GM23338 (cell line): Measurements from ENCODE around the gene AP2A1. TPM values are rescaled to one million over a fixed set of nuclear protein-coding genes. Genes with fewer than 3 reads are reported as not detected.
A peak's percentile ranks its signal among the peaks of the same experiment; 100 is the strongest.

Source experiments
- ATAC-seq: fragments of 200-7000 bp; cut with Tn5 transposase; 3 replicates; pipeline ENCODE4 v1.9.1; 2020
- DNase-seq: peaks from one replicate; pipeline ENCODE4 v3.0.0-alpha.2; 2015; ENCODE audit warnings: low spot score
- H2AFZ ChIP-seq: fragments of 200-600 bp; sonication (generic); 2 replicates; pipeline ENCODE4 v1.8.0; 2016; ENCODE audit warnings: antibody characterized with exemption, mild to moderate bottlenecking, moderate library complexity
- H3F3A ChIP-seq: fragments of 200-600 bp; sonication (generic); replicated peaks from 2 replicates; pipeline ENCODE4 v1.8.0; 2017; ENCODE audit warnings: antibody characterized with exemption, mixed run types, low read depth
- H3K27ac ChIP-seq: fragments of 200-600 bp; sonication (generic); 2 replicates; pipeline ENCODE4 v1.6.1; 2016; ENCODE audit warnings: low read depth
- H3K27me3 ChIP-seq: fragments of 200-600 bp; sonication (generic); 2 replicates; pipeline ENCODE4 v1.8.0; 2016; ENCODE audit warnings: mild to moderate bottlenecking, mixed run types, moderate library complexity; ENCODE audit not compliant: insufficient read depth
- H3K36me3 ChIP-seq: fragments of 200-600 bp; sonication (generic); 2 replicates; pipeline ENCODE4 v1.8.0; 2016; ENCODE audit warnings: mild to moderate bottlenecking; ENCODE audit not compliant: insufficient read depth
- H3K4me1 ChIP-seq: fragments of 200-600 bp; sonication (generic); 2 replicates; pipeline ENCODE4 v1.8.0; 2016; ENCODE audit warnings: mild to moderate bottlenecking, moderate library complexity; ENCODE audit not compliant: insufficient read depth
- H3K4me2 ChIP-seq: fragments of 200-600 bp; sonication (generic); 2 replicates; pipeline ENCODE4 v1.7.1; 2017; ENCODE audit warnings: mixed run types
- H3K4me3 ChIP-seq: fragments of 200-600 bp; sonication (generic); 2 replicates; pipeline ENCODE4 v1.6.1; 2016; ENCODE audit warnings: mixed run types
- H3K79me2 ChIP-seq: fragments of 200-600 bp; sonication (generic); replicated peaks from 2 replicates; pipeline ENCODE4 v1.8.0; 2017; ENCODE audit warnings: mild to moderate bottlenecking; ENCODE audit not compliant: insufficient read depth
- H3K9me2 ChIP-seq: fragments of 200-600 bp; sonication (generic); 2 replicates; pipeline ENCODE4 v1.8.0; 2017; ENCODE audit not compliant: insufficient read depth
- H4K20me1 ChIP-seq: fragments of 200-600 bp; sonication (generic); replicated peaks from 2 replicates; pipeline ENCODE4 v1.8.0; 2017; ENCODE audit warnings: mild to moderate bottlenecking; ENCODE audit not compliant: insufficient read depth
- H3K27ac Mint-ChIP-seq: 2 replicates; pipeline ENCODE4 v1.8.0; 2020; ENCODE audit warnings: inconsistent platforms, mild to moderate bottlenecking, moderate library complexity, mixed read lengths
- H3K27me3 Mint-ChIP-seq: 3 replicates; pipeline ENCODE4 v1.8.0; 2022; ENCODE audit warnings: low read depth, mild to moderate bottlenecking, moderate library complexity, mixed read lengths, inconsistent platforms; ENCODE audit not compliant: insufficient read depth, poor library complexity
- H3K36me3 Mint-ChIP-seq: 3 replicates; pipeline ENCODE4 v1.8.0; 2021; ENCODE audit warnings: low read depth, mild to moderate bottlenecking, inconsistent platforms, moderate library complexity, mixed read lengths
- H3K4me1 Mint-ChIP-seq: 3 replicates; pipeline ENCODE4 v1.8.0; 2020; ENCODE audit warnings: mild to moderate bottlenecking, inconsistent platforms, mixed read lengths
- H3K4me3 Mint-ChIP-seq: 3 replicates; pipeline ENCODE4 v1.8.0; 2021; ENCODE audit warnings: moderate library complexity, mild to moderate bottlenecking, inconsistent platforms, mixed read lengths
- H3K9me3 Mint-ChIP-seq: 3 replicates; pipeline ENCODE4 v1.8.0; 2020; ENCODE audit warnings: moderate library complexity, mild to moderate bottlenecking, inconsistent platforms, mixed read lengths
- CREB1 ChIP-seq: fragments of 250-450 bp; sonication (Bioruptor Pico); IDR thresholded peaks from 2 replicates; pipeline ENCODE4 v1.5.0; 2020; ENCODE audit warnings: low read depth, mild to moderate bottlenecking, moderate library complexity
- EZH2 ChIP-seq: fragments of 200-600 bp; sonication (generic); IDR thresholded peaks from one replicate; pipeline ENCODE4 v1.8.0; 2017; ENCODE audit warnings: antibody characterized with exemption, mild to moderate bottlenecking, low read depth; ENCODE audit not compliant: unreplicated experiment
- EZH2phosphoT487 ChIP-seq: fragments of 200-600 bp; sonication (generic); IDR thresholded peaks from one replicate; pipeline ENCODE4 v1.8.1; 2018; ENCODE audit warnings: antibody characterized with exemption; ENCODE audit not compliant: unreplicated experiment
- JUNB ChIP-seq: IDR thresholded peaks from one replicate; pipeline ENCODE4 v1.6.1; 2016; ENCODE audit warnings: antibody characterized with exemption; ENCODE audit not compliant: unreplicated experiment
- NANOG ChIP-seq: IDR thresholded peaks from 2 replicates; pipeline ENCODE4 v1.6.1; 2016; ENCODE audit warnings: antibody characterized with exemption, borderline replicate concordance
- POLR2AphosphoS5 ChIP-seq: IDR thresholded peaks from 2 replicates; pipeline ENCODE4 v1.6.1; 2016; ENCODE audit warnings: antibody characterized with exemption, low read depth
- STAT1 ChIP-seq: IDR thresholded peaks from one replicate; pipeline ENCODE4 v1.6.1; 2016; ENCODE audit warnings: antibody characterized with exemption; ENCODE audit not compliant: unreplicated experiment
- ZNF114 ChIP-seq: fragments of 250-450 bp; sonication (Bioruptor Pico); IDR thresholded peaks from 2 replicates; pipeline ENCODE4 v1.5.0; 2020; ENCODE audit warnings: mild to moderate bottlenecking, moderate library complexity
- ZNF331 ChIP-seq: fragments of 250-450 bp; sonication (Bioruptor Pico); IDR thresholded peaks from 2 replicates; pipeline ENCODE4 v1.5.0; 2020; ENCODE audit warnings: low read depth, mild to moderate bottlenecking, moderate library complexity
- polyA plus RNA-seq: library from polyadenylated mRNA; unstranded; fragments of >200 nt; fragmentation: Nextera tagmentation; extraction: Ambion mirVana; gene quantifications from 2 replicates; pipeline ENCODE4 v1.2.1, GENCODE V29; 2016
- total RNA-seq: library from RNA; depleted of rRNA; stranded (reverse); fragments of >200 nt; shearing (Covaris generic); gene quantifications from 2 replicates; pipeline ENCODE4 v1.2.3, GENCODE V29; 2014
- TF ChIP-seq, protein P1 (sequence below): fragments of 250-450 bp; sonication (Bioruptor Pico); IDR thresholded peaks from 2 replicates; pipeline ENCODE4 v1.5.0; 2020; ENCODE audit warnings: mild to moderate bottlenecking, moderate library complexity
- TF ChIP-seq, protein P2 (sequence below), 2 experiments: fragments of 200-600 bp in 1 of 2; sonication (generic) in 1 of 2; conservative IDR thresholded peaks; 2 replicates each; pipeline versions ENCODE4 v1.5.1 to v1.6.1; 2016 to 2017; ENCODE audit warnings: antibody characterized with exemption in 2 of 2, low read depth in 2 of 2, mild to moderate bottlenecking in 2 of 2, moderate library complexity in 1 of 2
- TF ChIP-seq, protein P3 (sequence below): IDR thresholded peaks from 2 replicates; pipeline ENCODE4 v1.6.1; 2016; ENCODE audit warnings: antibody characterized with exemption
- TF ChIP-seq, protein P4 (sequence below): IDR thresholded peaks from one replicate; pipeline ENCODE4 v1.6.1; 2018; ENCODE audit warnings: antibody characterized with exemption; ENCODE audit not compliant: unreplicated experiment

Gene AP2A1
- total and polyA plus RNA-seq, 2 experiments from 2014 or later: 34.1 to 129 TPM

- peak overlapping the region; percentile 97 for H3K4me3 Mint-ChIP-seq
- peak overlapping the region; percentile 88 for H3K27ac ChIP-seq
- peaks cover 11% of the 10 kb centered on the region for H3K4me1 Mint-ChIP-seq
- H3K4me2 ChIP-seq: peak overlapping the region; percentile 95
- H3K27me3 ChIP-seq: no peaks in the 10 kb centered on the region
- H4K20me1 ChIP-seq: no peaks in the 10 kb centered on the region
- H3F3A ChIP-seq: no peaks in the 10 kb centered on the region; the same call in 1 of the 2 replicates
- peaks cover 3% of the 10 kb centered on the region; the same call in 1 of the 2 replicates for H3K36me3 ChIP-seq
- TF ChIP-seq EZH2phosphoT487 (no peak), STAT1 (no peak), POLR2AphosphoS5 (no peak), ZNF114 (CRISPR knock-in tag) (no peak), CREB1 (CRISPR knock-in tag) (no peak), ZNF331 (CRISPR knock-in tag) (no peak), JUNB (no peak), EZH2 (no peak), NANOG (no peak)
- TF ChIP-seq, protein P1, sequence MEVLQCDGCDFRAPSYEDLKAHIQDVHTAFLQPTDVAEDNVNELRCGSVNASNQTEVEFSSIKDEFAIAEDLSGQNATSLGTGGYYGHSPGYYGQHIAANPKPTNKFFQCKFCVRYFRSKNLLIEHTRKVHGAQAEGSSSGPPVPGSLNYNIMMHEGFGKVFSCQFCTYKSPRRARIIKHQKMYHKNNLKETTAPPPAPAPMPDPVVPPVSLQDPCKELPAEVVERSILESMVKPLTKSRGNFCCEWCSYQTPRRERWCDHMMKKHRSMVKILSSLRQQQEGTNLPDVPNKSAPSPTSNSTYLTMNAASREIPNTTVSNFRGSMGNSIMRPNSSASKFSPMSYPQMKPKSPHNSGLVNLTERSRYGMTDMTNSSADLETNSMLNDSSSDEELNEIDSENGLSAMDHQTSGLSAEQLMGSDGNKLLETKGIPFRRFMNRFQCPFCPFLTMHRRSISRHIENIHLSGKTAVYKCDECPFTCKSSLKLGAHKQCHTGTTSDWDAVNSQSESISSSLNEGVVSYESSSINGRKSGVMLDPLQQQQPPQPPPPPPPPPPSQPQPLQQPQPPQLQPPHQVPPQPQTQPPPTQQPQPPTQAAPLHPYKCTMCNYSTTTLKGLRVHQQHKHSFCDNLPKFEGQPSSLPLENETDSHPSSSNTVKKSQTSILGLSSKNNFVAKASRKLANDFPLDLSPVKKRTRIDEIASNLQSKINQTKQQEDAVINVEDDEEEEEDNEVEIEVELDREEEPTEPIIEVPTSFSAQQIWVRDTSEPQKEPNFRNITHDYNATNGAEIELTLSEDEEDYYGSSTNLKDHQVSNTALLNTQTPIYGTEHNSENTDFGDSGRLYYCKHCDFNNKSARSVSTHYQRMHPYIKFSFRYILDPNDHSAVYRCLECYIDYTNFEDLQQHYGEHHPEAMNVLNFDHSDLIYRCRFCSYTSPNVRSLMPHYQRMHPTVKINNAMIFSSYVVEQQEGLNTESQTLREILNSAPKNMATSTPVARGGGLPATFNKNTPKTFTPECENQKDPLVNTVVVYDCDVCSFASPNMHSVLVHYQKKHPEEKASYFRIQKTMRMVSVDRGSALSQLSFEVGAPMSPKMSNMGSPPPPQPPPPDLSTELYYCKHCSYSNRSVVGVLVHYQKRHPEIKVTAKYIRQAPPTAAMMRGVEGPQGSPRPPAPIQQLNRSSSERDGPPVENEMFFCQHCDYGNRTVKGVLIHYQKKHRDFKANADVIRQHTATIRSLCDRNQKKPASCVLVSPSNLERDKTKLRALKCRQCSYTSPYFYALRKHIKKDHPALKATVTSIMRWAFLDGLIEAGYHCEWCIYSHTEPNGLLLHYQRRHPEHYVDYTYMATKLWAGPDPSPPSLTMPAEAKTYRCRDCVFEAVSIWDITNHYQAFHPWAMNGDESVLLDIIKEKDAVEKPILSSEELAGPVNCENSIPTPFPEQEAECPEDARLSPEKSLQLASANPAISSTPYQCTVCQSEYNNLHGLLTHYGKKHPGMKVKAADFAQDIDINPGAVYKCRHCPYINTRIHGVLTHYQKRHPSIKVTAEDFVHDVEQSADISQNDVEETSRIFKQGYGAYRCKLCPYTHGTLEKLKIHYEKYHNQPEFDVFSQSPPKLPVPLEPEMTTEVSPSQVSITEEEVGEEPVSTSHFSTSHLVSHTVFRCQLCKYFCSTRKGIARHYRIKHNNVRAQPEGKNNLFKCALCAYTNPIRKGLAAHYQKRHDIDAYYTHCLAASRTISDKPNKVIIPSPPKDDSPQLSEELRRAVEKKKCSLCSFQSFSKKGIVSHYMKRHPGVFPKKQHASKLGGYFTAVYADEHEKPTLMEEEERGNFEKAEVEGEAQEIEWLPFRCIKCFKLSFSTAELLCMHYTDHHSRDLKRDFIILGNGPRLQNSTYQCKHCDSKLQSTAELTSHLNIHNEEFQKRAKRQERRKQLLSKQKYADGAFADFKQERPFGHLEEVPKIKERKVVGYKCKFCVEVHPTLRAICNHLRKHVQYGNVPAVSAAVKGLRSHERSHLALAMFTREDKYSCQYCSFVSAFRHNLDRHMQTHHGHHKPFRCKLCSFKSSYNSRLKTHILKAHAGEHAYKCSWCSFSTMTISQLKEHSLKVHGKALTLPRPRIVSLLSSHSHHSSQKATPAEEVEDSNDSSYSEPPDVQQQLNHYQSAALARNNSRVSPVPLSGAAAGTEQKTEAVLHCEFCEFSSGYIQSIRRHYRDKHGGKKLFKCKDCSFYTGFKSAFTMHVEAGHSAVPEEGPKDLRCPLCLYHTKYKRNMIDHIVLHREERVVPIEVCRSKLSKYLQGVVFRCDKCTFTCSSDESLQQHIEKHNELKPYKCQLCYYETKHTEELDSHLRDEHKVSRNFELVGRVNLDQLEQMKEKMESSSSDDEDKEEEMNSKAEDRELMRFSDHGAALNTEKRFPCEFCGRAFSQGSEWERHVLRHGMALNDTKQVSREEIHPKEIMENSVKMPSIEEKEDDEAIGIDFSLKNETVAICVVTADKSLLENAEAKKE (CRISPR knock-in tag): no peak
- TF ChIP-seq, protein P2, sequence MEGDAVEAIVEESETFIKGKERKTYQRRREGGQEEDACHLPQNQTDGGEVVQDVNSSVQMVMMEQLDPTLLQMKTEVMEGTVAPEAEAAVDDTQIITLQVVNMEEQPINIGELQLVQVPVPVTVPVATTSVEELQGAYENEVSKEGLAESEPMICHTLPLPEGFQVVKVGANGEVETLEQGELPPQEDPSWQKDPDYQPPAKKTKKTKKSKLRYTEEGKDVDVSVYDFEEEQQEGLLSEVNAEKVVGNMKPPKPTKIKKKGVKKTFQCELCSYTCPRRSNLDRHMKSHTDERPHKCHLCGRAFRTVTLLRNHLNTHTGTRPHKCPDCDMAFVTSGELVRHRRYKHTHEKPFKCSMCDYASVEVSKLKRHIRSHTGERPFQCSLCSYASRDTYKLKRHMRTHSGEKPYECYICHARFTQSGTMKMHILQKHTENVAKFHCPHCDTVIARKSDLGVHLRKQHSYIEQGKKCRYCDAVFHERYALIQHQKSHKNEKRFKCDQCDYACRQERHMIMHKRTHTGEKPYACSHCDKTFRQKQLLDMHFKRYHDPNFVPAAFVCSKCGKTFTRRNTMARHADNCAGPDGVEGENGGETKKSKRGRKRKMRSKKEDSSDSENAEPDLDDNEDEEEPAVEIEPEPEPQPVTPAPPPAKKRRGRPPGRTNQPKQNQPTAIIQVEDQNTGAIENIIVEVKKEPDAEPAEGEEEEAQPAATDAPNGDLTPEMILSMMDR (conservative IDR thresholded peaks at IDR 0.05; ENCODE audit: low read depth in 2 of 2): no peak
- TF ChIP-seq, protein P3, sequence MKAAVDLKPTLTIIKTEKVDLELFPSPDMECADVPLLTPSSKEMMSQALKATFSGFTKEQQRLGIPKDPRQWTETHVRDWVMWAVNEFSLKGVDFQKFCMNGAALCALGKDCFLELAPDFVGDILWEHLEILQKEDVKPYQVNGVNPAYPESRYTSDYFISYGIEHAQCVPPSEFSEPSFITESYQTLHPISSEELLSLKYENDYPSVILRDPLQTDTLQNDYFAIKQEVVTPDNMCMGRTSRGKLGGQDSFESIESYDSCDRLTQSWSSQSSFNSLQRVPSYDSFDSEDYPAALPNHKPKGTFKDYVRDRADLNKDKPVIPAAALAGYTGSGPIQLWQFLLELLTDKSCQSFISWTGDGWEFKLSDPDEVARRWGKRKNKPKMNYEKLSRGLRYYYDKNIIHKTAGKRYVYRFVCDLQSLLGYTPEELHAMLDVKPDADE: no peak
- TF ChIP-seq, protein P4, sequence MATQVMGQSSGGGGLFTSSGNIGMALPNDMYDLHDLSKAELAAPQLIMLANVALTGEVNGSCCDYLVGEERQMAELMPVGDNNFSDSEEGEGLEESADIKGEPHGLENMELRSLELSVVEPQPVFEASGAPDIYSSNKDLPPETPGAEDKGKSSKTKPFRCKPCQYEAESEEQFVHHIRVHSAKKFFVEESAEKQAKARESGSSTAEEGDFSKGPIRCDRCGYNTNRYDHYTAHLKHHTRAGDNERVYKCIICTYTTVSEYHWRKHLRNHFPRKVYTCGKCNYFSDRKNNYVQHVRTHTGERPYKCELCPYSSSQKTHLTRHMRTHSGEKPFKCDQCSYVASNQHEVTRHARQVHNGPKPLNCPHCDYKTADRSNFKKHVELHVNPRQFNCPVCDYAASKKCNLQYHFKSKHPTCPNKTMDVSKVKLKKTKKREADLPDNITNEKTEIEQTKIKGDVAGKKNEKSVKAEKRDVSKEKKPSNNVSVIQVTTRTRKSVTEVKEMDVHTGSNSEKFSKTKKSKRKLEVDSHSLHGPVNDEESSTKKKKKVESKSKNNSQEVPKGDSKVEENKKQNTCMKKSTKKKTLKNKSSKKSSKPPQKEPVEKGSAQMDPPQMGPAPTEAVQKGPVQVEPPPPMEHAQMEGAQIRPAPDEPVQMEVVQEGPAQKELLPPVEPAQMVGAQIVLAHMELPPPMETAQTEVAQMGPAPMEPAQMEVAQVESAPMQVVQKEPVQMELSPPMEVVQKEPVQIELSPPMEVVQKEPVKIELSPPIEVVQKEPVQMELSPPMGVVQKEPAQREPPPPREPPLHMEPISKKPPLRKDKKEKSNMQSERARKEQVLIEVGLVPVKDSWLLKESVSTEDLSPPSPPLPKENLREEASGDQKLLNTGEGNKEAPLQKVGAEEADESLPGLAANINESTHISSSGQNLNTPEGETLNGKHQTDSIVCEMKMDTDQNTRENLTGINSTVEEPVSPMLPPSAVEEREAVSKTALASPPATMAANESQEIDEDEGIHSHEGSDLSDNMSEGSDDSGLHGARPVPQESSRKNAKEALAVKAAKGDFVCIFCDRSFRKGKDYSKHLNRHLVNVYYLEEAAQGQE: no peak
- H3K4me1 ChIP-seq: peaks cover 4% of the 10 kb centered on the region; the same call in 1 of the 2 replicates
- H3K9me3 Mint-ChIP-seq: no peaks in the 10 kb centered on the region
- peak overlapping the region; percentile 100 for H3K27ac Mint-ChIP-seq
- DNase-seq (no peak), ATAC-seq (peak; percentile 6)
- peaks cover 25% of the 10 kb centered on the region for H3K79me2 ChIP-seq
- no peaks in the 10 kb centered on the region for H3K9me2 ChIP-seq
- H3K4me3 ChIP-seq: peak overlapping the region; percentile 98
- peaks cover 10% of the 10 kb centered on the region for H3K36me3 Mint-ChIP-seq
- H3K27me3 Mint-ChIP-seq: peaks cover 15% of the 10 kb centered on the region
- peak overlapping the region; percentile 84 for H2AFZ ChIP-seq
Measured at GRCh38 chr19:49818649-49819370, 52.0 kb downstream of the AP2A1 start.
